SK-N-MC (cell line): ENCODE data around the gene TEX22.

Experiments used
- EZH2 ChIP-seq: fragments of 200-600 bp; sonication (generic); IDR thresholded peaks from one replicate; pipeline ENCODE4 v1.6.1; 2017; ENCODE audit warnings: antibody characterized with exemption
- FOXP2 ChIP-seq: optimal IDR thresholded peaks from 2 replicates; pipeline ENCODE3; 2011; ENCODE audit warnings: mild to moderate bottlenecking, moderate library complexity; ENCODE audit not compliant: insufficient read depth; ENCODE audit errors: extremely low read length, control extremely low read depth
- POLR2AphosphoS5 ChIP-seq: IDR thresholded peaks from 2 replicates; pipeline ENCODE4 v1.6.1; 2012; ENCODE audit warnings: mild to moderate bottlenecking, low read depth, low read length, borderline replicate concordance

- no peak for TF ChIP-seq EZH2
- TF ChIP-seq POLR2AphosphoS5: no peak
- TF ChIP-seq FOXP2: no peak
These were observed 26.5 kb downstream of the TEX22 start for GRCh38 chr14:105424861-105425260.
